ENCODE results near the gene SPTLC2. TPM values are rescaled to one million over a fixed set of nuclear protein-coding genes. Genes with fewer than 3 reads are reported as not detected.

Gene SPTLC2
- total RNA-seq, 1 experiment from 2014 or later = 68.4 TPM

DNA sequence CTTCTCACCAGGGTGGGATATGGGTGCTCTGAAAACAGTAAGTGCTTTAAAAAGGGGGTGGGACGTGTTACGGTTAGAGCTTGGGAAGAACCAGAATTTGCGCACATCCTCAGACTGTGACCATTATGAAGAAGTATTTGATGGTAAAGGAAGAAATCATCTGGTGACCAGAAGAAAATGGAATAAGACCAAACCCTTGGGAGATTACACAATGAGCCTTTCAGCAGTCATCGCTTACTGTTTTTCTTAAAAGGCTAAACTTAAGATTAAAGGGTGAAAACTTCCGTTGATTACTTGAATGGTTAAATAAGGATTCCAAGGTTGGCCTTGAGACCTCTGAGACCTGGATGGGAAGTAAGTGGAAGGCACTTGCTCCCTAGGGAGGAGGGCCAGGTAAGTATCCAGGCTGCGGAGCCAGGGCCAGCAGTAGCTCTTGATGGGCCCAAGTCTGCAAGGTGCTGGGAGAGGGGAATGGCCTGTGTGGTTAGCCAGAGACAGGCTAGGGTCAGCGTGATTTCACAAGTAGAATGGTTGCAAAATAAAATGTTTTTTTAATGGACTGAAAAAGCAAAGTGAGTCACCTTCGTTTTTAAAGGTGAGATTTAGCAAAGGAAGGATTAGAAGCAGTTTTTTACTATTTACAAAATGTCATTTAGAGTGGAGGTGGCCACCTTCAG is 104.8 kb downstream of the SPTLC2 start:
- POLR2A ChIA-PET (ENCODE audit: unreplicated experiment) = no interaction called here
- H3K4me1 ChIP-seq (replicated peaks; ENCODE audit: insufficient read depth) = peaks cover 22% of the 10 kb centered on the region
- no peak overlapping the region for H2AFZ ChIP-seq
- CTCF ChIA-PET = no interaction called here
- DNase-seq = no peak
- intact Hi-C loops (cut with micrococcal nuclease; ENCODE audit: unreplicated experiment) = no loop called here
- peaks cover 25% of the 10 kb centered on the region for H3K36me3 ChIP-seq (ENCODE audit: low read depth)
- no peak overlapping the region for H3K4me2 ChIP-seq
- H3F3A ChIP-seq (ENCODE audit: insufficient read depth, low read depth) = peaks cover 42% of the 10 kb centered on the region
- H3K9me3 ChIP-seq (ENCODE audit: insufficient read depth, low read depth) = no peaks in the 10 kb centered on the region
- no peaks in the 10 kb centered on the region for H3K27me3 ChIP-seq (ENCODE audit: insufficient read depth, low read depth)
- no peak overlapping the region for H3K27ac ChIP-seq
- no peak for TF ChIP-seq EZH2 (IDR thresholded peaks at IDR 0.05; ENCODE audit: low read depth)
- TF ChIP-seq, protein P1, sequence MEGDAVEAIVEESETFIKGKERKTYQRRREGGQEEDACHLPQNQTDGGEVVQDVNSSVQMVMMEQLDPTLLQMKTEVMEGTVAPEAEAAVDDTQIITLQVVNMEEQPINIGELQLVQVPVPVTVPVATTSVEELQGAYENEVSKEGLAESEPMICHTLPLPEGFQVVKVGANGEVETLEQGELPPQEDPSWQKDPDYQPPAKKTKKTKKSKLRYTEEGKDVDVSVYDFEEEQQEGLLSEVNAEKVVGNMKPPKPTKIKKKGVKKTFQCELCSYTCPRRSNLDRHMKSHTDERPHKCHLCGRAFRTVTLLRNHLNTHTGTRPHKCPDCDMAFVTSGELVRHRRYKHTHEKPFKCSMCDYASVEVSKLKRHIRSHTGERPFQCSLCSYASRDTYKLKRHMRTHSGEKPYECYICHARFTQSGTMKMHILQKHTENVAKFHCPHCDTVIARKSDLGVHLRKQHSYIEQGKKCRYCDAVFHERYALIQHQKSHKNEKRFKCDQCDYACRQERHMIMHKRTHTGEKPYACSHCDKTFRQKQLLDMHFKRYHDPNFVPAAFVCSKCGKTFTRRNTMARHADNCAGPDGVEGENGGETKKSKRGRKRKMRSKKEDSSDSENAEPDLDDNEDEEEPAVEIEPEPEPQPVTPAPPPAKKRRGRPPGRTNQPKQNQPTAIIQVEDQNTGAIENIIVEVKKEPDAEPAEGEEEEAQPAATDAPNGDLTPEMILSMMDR (conservative IDR thresholded peaks at IDR 0.05) = no peak
- no peaks in the 10 kb centered on the region for H3K9me2 ChIP-seq (ENCODE audit: insufficient read depth)
- no peaks in the 10 kb centered on the region for H3K79me2 ChIP-seq (ENCODE audit: low read depth)
- BruUV-seq (replicated peaks) = no TSS peak
- H3K4me3 ChIP-seq = no peak overlapping the region
- H4K20me1 ChIP-seq (ENCODE audit: insufficient read depth) = no peaks in the 10 kb centered on the region

DNA sequence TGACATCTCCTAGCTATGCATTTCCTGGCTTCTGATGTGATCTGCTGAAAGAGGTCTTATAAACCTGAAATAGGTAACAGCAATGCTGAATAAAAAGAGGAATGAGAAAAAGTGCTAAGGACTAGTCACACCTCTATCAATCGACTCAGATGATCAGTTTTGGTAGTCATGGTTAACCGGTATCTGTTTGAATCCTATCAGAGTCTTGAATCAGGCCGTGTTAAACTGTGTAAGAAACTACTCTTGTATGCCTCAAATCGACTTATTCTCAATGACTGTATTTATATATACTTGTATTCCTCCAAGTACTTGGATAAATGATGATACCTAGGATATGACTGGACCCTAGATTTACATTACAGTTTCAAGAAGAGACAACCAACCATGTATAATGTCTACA is 107.1 kb downstream of the SPTLC2 start:
- BruUV-seq (replicated peaks) = no TSS peak
- H3K79me2 ChIP-seq (ENCODE audit: low read depth) = no peaks in the 10 kb centered on the region
- H3K27me3 ChIP-seq (ENCODE audit: insufficient read depth, low read depth) = no peaks in the 10 kb centered on the region
- TF ChIP-seq EZH2 (IDR thresholded peaks at IDR 0.05; ENCODE audit: low read depth) = no peak
- TF ChIP-seq, protein P1 (conservative IDR thresholded peaks at IDR 0.05) = no peak
- CTCF ChIA-PET = no interaction called here
- H3K9me2 ChIP-seq (ENCODE audit: insufficient read depth) = no peaks in the 10 kb centered on the region
- no peaks in the 10 kb centered on the region for H4K20me1 ChIP-seq (ENCODE audit: insufficient read depth)
- peaks cover 22% of the 10 kb centered on the region for H3K4me1 ChIP-seq (replicated peaks; ENCODE audit: insufficient read depth)
- no peak overlapping the region for H3K4me2 ChIP-seq
- no peak overlapping the region for H3K4me3 ChIP-seq
- POLR2A ChIA-PET (ENCODE audit: unreplicated experiment) = no interaction called here
- peaks cover 29% of the 10 kb centered on the region for H3K36me3 ChIP-seq (ENCODE audit: low read depth)
- no peak for DNase-seq
- intact Hi-C loops (cut with micrococcal nuclease; ENCODE audit: unreplicated experiment) = no loop called here
- H3K9me3 ChIP-seq (ENCODE audit: insufficient read depth, low read depth) = no peaks in the 10 kb centered on the region
- H2AFZ ChIP-seq = no peak overlapping the region
- H3K27ac ChIP-seq = peak overlapping the region; percentile 63; the same call in 1 of the 2 replicates
- H3F3A ChIP-seq (ENCODE audit: insufficient read depth, low read depth) = peaks cover 46% of the 10 kb centered on the region

DNA sequence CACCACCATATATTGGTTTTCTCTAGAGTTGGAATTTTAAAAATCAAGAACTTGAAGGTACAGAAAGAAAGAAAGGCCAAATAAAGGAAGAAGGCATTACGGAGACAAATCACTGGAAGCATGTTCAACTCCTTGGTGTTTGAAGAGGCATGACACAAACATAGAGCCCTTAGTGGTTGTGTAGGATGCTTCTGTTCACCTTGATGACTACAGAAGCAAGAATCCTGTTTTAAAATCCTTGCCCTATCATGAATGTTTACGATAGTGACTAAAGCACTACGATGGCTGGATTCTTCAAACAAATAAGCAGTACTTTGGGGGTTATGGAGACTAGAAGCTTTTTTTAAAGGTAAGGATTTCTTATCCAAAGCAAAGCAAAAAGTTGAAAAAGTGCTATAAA is 107.6 kb downstream of the SPTLC2 start:
- Histone ChIP-seq H2AFZ (no peak overlapping the region), H3K4me2 (peak overlapping the region; percentile 17; the same call in 1 of the 2 replicates), H3K4me1 (replicated peaks; ENCODE audit: insufficient read depth) (peaks cover 22% of the 10 kb centered on the region), H3K79me2 (ENCODE audit: low read depth) (no peaks in the 10 kb centered on the region), H4K20me1 (ENCODE audit: insufficient read depth) (no peaks in the 10 kb centered on the region), H3K9me3 (ENCODE audit: insufficient read depth, low read depth) (no peaks in the 10 kb centered on the region), H3K9me2 (ENCODE audit: insufficient read depth) (no peaks in the 10 kb centered on the region), H3F3A (ENCODE audit: insufficient read depth, low read depth) (peaks cover 46% of the 10 kb centered on the region), H3K4me3 (no peak overlapping the region), H3K36me3 (ENCODE audit: low read depth) (peaks cover 29% of the 10 kb centered on the region), H3K27ac (peak overlapping the region; percentile 63), H3K27me3 (ENCODE audit: insufficient read depth, low read depth) (no peaks in the 10 kb centered on the region)
- intact Hi-C loops (cut with micrococcal nuclease; ENCODE audit: unreplicated experiment) = no loop called here
- TF ChIP-seq, protein P1 (conservative IDR thresholded peaks at IDR 0.05) = no peak
- TF ChIP-seq EZH2 (IDR thresholded peaks at IDR 0.05; ENCODE audit: low read depth) = no peak
- ChIA-PET POLR2A (ENCODE audit: unreplicated experiment) (interaction anchor here (0.5 to 0.6 kb wide), 2 partner anchors 8 to 66 kb away, joined by 6 to 9 read pairs; no protein-coding TSS in a partner anchor), CTCF (no interaction called here)
- peak in 1 of 2 experiments; percentile 68 for DNase-seq
- no TSS peak for BruUV-seq (replicated peaks)

All from PC-9 (cell line).